ENCODE measurements around the gene SQOR. TPM values are rescaled to one million over a fixed set of nuclear protein-coding genes. Genes with fewer than 3 reads are reported as not detected.

SQOR gene
- total RNA-seq, 1 donor, result 122 TPM

DNA sequence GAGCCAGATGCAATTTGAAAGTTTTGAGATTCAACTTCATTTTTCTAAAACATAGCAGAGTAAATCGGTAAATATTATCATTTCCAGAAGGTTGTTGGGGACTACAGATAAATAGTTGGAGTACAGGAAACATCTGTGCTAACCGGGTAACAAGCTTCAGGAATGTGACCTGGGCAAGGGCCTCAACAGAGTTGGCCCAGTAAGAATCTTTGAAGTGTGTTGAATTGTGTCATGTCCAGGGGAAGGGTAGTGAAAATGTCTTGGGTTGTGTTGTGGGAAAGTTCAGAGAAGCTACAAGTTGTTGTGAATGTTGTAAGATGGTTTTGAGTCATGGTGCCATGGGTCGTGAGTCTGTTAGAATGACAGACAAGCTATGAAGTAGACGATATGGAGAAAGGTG lies 35.7 kb downstream of the SQOR start:
- Histone ChIP-seq H3K9me3 (ENCODE audit: low read depth, low read length) (no peaks in the 10 kb centered on the region), H3K4me2 (ENCODE audit: insufficient read depth, low read length) (no peak overlapping the region), H2AFZ (ENCODE audit: low read length) (no peak overlapping the region), H3K4me3 (ENCODE audit: insufficient read depth, low read length) (no peak overlapping the region), H3K4me1 (ENCODE audit: insufficient read depth, low read length) (no peaks in the 10 kb centered on the region), H3K36me3 (ENCODE audit: insufficient read depth, low read length) (peaks cover 3% of the 10 kb centered on the region), H3K27me3 (ENCODE audit: insufficient read depth, low read length) (no peaks in the 10 kb centered on the region), H4K20me1 (ENCODE audit: insufficient read depth, low read length) (no peaks in the 10 kb centered on the region), H3K27ac (ENCODE audit: low read depth, low read length) (no peak overlapping the region), H3K79me2 (ENCODE audit: insufficient read depth, low read length) (peaks cover 2% of the 10 kb centered on the region)
- TF ChIP-seq, protein P1, sequence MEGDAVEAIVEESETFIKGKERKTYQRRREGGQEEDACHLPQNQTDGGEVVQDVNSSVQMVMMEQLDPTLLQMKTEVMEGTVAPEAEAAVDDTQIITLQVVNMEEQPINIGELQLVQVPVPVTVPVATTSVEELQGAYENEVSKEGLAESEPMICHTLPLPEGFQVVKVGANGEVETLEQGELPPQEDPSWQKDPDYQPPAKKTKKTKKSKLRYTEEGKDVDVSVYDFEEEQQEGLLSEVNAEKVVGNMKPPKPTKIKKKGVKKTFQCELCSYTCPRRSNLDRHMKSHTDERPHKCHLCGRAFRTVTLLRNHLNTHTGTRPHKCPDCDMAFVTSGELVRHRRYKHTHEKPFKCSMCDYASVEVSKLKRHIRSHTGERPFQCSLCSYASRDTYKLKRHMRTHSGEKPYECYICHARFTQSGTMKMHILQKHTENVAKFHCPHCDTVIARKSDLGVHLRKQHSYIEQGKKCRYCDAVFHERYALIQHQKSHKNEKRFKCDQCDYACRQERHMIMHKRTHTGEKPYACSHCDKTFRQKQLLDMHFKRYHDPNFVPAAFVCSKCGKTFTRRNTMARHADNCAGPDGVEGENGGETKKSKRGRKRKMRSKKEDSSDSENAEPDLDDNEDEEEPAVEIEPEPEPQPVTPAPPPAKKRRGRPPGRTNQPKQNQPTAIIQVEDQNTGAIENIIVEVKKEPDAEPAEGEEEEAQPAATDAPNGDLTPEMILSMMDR (IDR thresholded peaks at IDR 0.05; ENCODE audit: extremely low read depth, low read depth, low read length), result no peak
- no peak for DNase-seq (ENCODE audit: insufficient read length, low spot score, missing footprints)

DNA sequence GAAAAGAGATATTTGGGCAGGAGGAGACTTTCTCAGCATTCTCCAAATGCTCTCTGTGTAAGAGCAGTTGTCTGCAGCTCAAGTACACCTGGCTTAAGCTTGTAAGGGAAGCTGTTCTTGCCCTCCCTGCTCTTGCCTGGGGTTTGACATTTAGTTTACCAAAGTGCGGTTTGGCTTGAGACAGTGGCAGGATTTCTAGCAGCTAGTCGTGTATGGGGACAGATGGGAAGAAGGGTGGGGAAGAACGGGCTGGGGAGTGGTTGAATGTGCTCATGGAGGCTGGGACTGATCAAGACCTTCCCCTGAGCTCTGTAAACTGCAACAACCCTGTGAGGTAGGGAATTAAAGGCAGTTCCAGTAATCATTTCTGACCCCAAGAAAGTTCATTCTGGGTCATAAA lies 39.8 kb downstream of the SQOR start:
- Histone ChIP-seq H3K4me2 (ENCODE audit: insufficient read depth, low read length) (no peak overlapping the region), H3K4me3 (ENCODE audit: insufficient read depth, low read length) (no peak overlapping the region), H3K27ac (ENCODE audit: low read depth, low read length) (no peak overlapping the region), H3K79me2 (ENCODE audit: insufficient read depth, low read length) (no peaks in the 10 kb centered on the region), H3K36me3 (ENCODE audit: insufficient read depth, low read length) (peaks cover 9% of the 10 kb centered on the region), H3K27me3 (ENCODE audit: insufficient read depth, low read length) (no peaks in the 10 kb centered on the region), H2AFZ (ENCODE audit: low read length) (no peak overlapping the region), H3K9me3 (ENCODE audit: low read depth, low read length) (no peaks in the 10 kb centered on the region), H4K20me1 (ENCODE audit: insufficient read depth, low read length) (no peaks in the 10 kb centered on the region), H3K4me1 (ENCODE audit: insufficient read depth, low read length) (peaks cover 8% of the 10 kb centered on the region)
- no peak for DNase-seq (ENCODE audit: insufficient read length, low spot score, missing footprints)
- TF ChIP-seq, protein P1 (IDR thresholded peaks at IDR 0.05; ENCODE audit: extremely low read depth, low read depth, low read length), result no peak

DNA sequence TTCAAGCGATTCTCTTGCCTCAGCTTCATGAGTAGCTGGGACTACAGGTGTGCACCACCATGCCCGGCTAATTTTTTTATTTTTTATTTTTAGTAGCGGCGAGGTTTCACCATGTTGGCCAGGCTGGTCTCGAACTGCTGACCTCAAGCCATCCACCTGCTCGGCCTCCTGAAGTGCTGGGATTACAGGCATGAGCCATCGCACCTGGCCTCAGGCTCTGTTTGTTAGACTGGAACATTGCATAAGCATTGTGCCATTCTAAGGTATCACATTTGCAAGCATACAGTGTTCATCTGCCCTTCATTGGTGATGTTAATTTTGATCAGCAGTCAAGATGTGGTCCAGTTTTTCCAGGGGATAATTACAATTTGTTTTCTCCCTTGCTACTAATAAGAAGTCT lies 43.0 kb downstream of the SQOR start:
- H4K20me1 ChIP-seq (ENCODE audit: insufficient read depth, low read length), result no peaks in the 10 kb centered on the region
- TF ChIP-seq, protein P1 (IDR thresholded peaks at IDR 0.05; ENCODE audit: extremely low read depth, low read depth, low read length), result no peak
- no peak for DNase-seq (ENCODE audit: insufficient read length, low spot score, missing footprints)

DNA sequence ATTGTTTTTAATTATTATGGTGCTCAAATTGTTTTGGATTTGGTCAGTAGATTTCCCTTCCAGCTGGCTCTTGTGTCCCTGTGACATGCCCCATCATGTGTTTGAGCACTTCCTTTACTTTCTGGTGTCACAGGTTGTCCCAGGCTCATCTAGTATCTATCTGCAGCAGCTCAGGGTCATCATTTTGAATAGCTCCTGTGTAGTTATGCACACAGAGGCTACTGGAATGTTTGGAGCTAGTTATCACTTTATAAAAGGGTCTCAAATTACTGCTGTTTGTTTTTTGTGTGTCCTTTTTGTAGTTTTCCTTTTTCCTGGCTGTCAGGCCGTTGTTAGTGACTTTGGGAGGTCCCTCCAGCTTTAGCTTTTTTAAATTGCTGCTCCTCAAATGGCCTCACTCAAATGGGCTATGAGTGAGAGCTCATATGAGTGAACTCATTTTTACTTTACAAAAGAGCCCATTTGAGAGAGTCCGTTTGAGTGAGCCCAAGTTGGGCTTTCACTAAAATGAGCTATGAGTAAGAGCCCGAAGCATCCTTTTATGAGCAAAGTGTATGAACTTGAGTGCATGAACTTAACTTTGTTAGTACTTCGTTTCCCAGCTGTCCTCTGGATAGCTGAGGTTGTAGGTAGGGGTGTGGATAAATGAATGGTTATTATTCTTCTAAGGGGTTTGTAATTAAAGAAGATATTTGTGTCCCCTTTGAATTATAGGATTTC lies 43.8 kb downstream of the SQOR start:
- peak overlapping the region; percentile 36 for H3K27ac ChIP-seq (ENCODE audit: low read depth, low read length)
- peaks cover 8% of the 10 kb centered on the region for H3K4me1 ChIP-seq (ENCODE audit: insufficient read depth, low read length)
- no peaks in the 10 kb centered on the region for H3K27me3 ChIP-seq (ENCODE audit: insufficient read depth, low read length)
- no peak overlapping the region for H3K4me3 ChIP-seq (ENCODE audit: insufficient read depth, low read length)
- H3K79me2 ChIP-seq (ENCODE audit: insufficient read depth, low read length), result no peaks in the 10 kb centered on the region
- no peaks in the 10 kb centered on the region for H4K20me1 ChIP-seq (ENCODE audit: insufficient read depth, low read length)
- no peak for DNase-seq (ENCODE audit: insufficient read length, low spot score, missing footprints)
- H3K4me2 ChIP-seq (ENCODE audit: insufficient read depth, low read length), result peak overlapping the region; percentile 16
- H2AFZ ChIP-seq (ENCODE audit: low read length), result peak overlapping the region; percentile 20
- peaks cover 12% of the 10 kb centered on the region for H3K36me3 ChIP-seq (ENCODE audit: insufficient read depth, low read length)
- H3K9me3 ChIP-seq (ENCODE audit: low read depth, low read length), result no peaks in the 10 kb centered on the region
- TF ChIP-seq, protein P1 (IDR thresholded peaks at IDR 0.05; ENCODE audit: extremely low read depth, low read depth, low read length), result no peak

More for the DNA sequence above, 43.0 kb downstream of the SQOR start:
- Histone ChIP-seq H2AFZ (ENCODE audit: low read length) (no peak overlapping the region), H3K79me2 (ENCODE audit: insufficient read depth, low read length) (no peaks in the 10 kb centered on the region), H3K9me3 (ENCODE audit: low read depth, low read length) (no peaks in the 10 kb centered on the region), H3K27me3 (ENCODE audit: insufficient read depth, low read length) (no peaks in the 10 kb centered on the region), H3K4me2 (ENCODE audit: insufficient read depth, low read length) (no peak overlapping the region), H3K27ac (ENCODE audit: low read depth, low read length) (no peak overlapping the region), H3K36me3 (ENCODE audit: insufficient read depth, low read length) (peaks cover 12% of the 10 kb centered on the region), H3K4me3 (ENCODE audit: insufficient read depth, low read length) (no peak overlapping the region), H3K4me1 (ENCODE audit: insufficient read depth, low read length) (peaks cover 8% of the 10 kb centered on the region)

Data from osteoblast (primary cell).